Breast epithelium (tissue), 4 donors: ENCODE results near the gene OR5K4. TPM values are rescaled to one million over a fixed set of nuclear protein-coding genes. Genes with fewer than 3 reads are reported as not detected.

Experiments used
- DNase-seq, 2 donors: peaks; one replicate each; pipeline ENCODE4 v3.0.0-alpha.2; 2019; ENCODE audit warnings: low spot score in 2 of 2
- H3K27ac ChIP-seq, 2 donors: fragments of 200-600 bp; sonication (generic) in 1 of 2; one replicate each; pipeline ENCODE4 v1.5.1; 2016 to 2019; ENCODE audit warnings: mild to moderate bottlenecking in 1 of 2
- H3K27me3 ChIP-seq, 2 donors: fragments of 200-600 bp; sonication (generic) in 1 of 2; one replicate each; pipeline versions ENCODE4 v1.5.1 to v1.6.0; 2017 to 2019; ENCODE audit warnings: control low read depth in 1 of 2, mild to moderate bottlenecking in 1 of 2
- H3K36me3 ChIP-seq: fragments of 200-600 bp; one replicate; pipeline ENCODE4 v1.5.1; 2019
- H3K4me1 ChIP-seq, 2 donors: fragments of 200-600 bp; sonication (generic); one replicate each; pipeline ENCODE4 v1.5.1; 2016 to 2019; ENCODE audit warnings: control low read depth in 1 of 2
- H3K4me3 ChIP-seq, 3 donors: fragments of 200-600 bp; sonication (generic); 1 replicate in 2 of 3; 2 replicates in 1 of 3; pipeline ENCODE4 v1.5.1; 2016 to 2019; ENCODE audit warnings: mild to moderate bottlenecking in 3 of 3, moderate library complexity in 2 of 3
- H3K9me3 ChIP-seq, 2 donors: fragments of 200-600 bp; sonication (generic) in 1 of 2; one replicate each; pipeline ENCODE4 v1.5.1; 2016 to 2019; ENCODE audit warnings: control low read depth in 1 of 2
- POLR2A ChIP-seq: fragments of 450-650 bp; IDR thresholded peaks from one replicate; pipeline ENCODE4 v1.6.1; 2016; ENCODE audit warnings: antibody characterized with exemption, mild to moderate bottlenecking, moderate library complexity
- POLR2AphosphoS5 ChIP-seq, 3 donors: sonication (generic); formaldehyde crosslinking; IDR thresholded peaks; one replicate each; pipeline ENCODE4 v1.6.1; 2017; ENCODE audit warnings: antibody characterized with exemption in 3 of 3
- intact Hi-C: fragments of 100-400 bp; cut with DNase I; formaldehyde crosslinking; loops from one replicate; pipeline ENCODE4 v1.15.1; 2023; ENCODE audit warnings: low total_unique reads
- total RNA-seq, 3 donors: library from RNA; depleted of rRNA; stranded (reverse); fragments of >200 nt; gene quantifications; one replicate each; pipeline ENCODE4 v1.1.0, GENCODE V29; 2016
- TF ChIP-seq, protein P1 (sequence below), 3 donors: fragments of 450-650 bp; IDR thresholded peaks; one replicate each; pipeline ENCODE4 v1.5.1; 2016 to 2017; ENCODE audit warnings: antibody characterized with exemption in 3 of 3, mild to moderate bottlenecking in 3 of 3, moderate library complexity in 3 of 3

Gene OR5K4
- total RNA-seq, 3 donors from 2014 or later, result not detected

DNA sequence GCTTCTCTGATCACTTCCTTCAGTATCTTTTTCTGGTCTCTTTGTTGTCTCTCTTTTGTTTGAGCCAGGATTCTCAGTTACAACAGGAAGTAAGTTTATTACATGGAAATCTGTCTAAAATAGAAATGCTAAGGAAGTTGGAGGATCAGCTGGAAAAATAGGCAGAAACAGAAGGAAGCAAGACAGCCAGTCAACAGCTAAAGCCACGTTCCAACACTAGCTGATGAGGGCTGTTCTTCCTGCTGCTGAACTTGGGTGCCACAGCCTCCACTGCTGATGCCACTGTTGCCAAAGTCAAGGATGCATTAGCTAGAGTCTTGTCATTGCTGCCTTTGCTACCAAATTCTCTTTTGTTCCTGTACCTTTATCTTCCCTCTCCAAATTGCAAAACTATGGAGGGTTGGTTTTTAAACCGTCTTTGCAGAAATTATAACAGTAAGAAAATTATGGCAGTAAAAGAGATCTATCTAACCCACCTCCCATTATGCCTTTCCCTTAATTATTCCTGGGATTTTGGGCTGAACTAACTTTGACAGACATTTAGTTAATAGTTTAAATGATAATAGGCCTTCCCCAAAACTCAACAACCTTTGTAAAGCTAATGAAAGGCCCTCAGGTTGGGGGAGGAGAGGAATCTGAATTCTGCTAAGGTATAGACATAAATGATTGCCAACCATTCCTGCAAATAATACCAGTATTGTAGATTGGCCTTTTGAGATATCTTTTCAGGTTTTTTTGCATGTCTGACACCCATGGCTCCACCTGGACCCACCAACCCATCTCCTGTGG lies 27.4 kb upstream of the OR5K4 start:
- H3K27ac ChIP-seq, result no peak overlapping the region
- H3K9me3 ChIP-seq, result no peaks in the 10 kb centered on the region
- no peak overlapping the region for H3K4me3 ChIP-seq
- H3K27me3 ChIP-seq, result no peaks in the 10 kb centered on the region
- no peak for DNase-seq
- no peaks in the 10 kb centered on the region for H3K4me1 ChIP-seq
- intact Hi-C loops, result no loop called here
- H3K36me3 ChIP-seq, result no peaks in the 10 kb centered on the region
- no peak for TF ChIP-seq POLR2AphosphoS5 (IDR thresholded peaks at IDR 0.05)
- TF ChIP-seq POLR2A, result no peak

DNA sequence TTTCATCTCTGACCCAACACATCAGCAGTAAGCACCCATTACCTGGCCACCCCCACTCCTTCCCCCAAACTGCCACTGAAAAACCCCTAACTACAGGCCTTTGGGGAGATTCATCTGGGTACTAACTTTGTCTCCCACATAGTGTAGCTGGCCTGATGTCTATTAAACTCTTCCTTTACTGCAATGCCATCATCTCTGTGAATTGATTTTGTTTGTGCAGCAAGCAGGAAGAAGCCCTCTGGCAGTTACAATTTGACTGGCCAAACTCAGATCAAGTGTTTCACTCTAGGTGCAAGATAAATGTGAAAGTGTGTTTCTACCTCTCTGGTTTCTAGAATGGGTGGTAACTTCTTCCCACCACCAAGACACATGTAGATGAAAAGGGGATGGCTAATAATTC lies 26.7 kb upstream of the OR5K4 start:
- H3K36me3 ChIP-seq, result no peaks in the 10 kb centered on the region
- H3K4me1 ChIP-seq, result no peaks in the 10 kb centered on the region
- intact Hi-C loops, result no loop called here
- H3K27ac ChIP-seq, result no peak overlapping the region
- TF ChIP-seq POLR2AphosphoS5 (IDR thresholded peaks at IDR 0.05), result no peak
- TF ChIP-seq, protein P1, sequence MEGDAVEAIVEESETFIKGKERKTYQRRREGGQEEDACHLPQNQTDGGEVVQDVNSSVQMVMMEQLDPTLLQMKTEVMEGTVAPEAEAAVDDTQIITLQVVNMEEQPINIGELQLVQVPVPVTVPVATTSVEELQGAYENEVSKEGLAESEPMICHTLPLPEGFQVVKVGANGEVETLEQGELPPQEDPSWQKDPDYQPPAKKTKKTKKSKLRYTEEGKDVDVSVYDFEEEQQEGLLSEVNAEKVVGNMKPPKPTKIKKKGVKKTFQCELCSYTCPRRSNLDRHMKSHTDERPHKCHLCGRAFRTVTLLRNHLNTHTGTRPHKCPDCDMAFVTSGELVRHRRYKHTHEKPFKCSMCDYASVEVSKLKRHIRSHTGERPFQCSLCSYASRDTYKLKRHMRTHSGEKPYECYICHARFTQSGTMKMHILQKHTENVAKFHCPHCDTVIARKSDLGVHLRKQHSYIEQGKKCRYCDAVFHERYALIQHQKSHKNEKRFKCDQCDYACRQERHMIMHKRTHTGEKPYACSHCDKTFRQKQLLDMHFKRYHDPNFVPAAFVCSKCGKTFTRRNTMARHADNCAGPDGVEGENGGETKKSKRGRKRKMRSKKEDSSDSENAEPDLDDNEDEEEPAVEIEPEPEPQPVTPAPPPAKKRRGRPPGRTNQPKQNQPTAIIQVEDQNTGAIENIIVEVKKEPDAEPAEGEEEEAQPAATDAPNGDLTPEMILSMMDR (IDR thresholded peaks at IDR 0.05), result no peak
- no peak for TF ChIP-seq POLR2A
- DNase-seq, result no peak
- no peaks in the 10 kb centered on the region for H3K27me3 ChIP-seq
- no peak overlapping the region for H3K4me3 ChIP-seq
- H3K9me3 ChIP-seq, result no peaks in the 10 kb centered on the region

DNA sequence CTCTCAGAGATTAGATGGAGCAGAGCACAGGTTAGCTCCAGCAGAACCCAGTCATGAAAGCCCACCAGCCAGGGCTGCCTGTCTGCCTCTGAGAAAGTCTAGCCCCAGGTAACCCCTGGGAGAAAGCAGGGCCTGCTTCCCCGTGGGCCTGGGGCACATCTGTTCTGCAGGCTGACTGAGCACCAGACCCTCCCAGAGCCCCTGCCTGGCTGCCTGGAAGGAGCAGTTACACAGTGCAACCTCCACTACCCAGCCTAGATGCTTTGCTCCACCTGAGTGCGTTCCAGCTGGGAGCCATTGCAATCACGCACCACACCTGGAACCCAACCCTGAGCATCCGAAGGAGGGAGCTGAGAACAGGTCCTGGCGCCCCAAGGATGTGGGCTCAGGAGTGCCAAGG lies 24.7 kb upstream of the OR5K4 start:
- no peak overlapping the region for H3K27ac ChIP-seq
- no peaks in the 10 kb centered on the region for H3K4me1 ChIP-seq
- no peak for TF ChIP-seq POLR2A
- TF ChIP-seq, protein P1 (IDR thresholded peaks at IDR 0.05), result no peak
- no peak for TF ChIP-seq POLR2AphosphoS5 (IDR thresholded peaks at IDR 0.05)
- DNase-seq, result no peak
- H3K27me3 ChIP-seq, result no peaks in the 10 kb centered on the region
- H3K9me3 ChIP-seq, result no peaks in the 10 kb centered on the region
- no peaks in the 10 kb centered on the region for H3K36me3 ChIP-seq
- H3K4me3 ChIP-seq, result no peak overlapping the region
- intact Hi-C loops, result no loop called here

DNA sequence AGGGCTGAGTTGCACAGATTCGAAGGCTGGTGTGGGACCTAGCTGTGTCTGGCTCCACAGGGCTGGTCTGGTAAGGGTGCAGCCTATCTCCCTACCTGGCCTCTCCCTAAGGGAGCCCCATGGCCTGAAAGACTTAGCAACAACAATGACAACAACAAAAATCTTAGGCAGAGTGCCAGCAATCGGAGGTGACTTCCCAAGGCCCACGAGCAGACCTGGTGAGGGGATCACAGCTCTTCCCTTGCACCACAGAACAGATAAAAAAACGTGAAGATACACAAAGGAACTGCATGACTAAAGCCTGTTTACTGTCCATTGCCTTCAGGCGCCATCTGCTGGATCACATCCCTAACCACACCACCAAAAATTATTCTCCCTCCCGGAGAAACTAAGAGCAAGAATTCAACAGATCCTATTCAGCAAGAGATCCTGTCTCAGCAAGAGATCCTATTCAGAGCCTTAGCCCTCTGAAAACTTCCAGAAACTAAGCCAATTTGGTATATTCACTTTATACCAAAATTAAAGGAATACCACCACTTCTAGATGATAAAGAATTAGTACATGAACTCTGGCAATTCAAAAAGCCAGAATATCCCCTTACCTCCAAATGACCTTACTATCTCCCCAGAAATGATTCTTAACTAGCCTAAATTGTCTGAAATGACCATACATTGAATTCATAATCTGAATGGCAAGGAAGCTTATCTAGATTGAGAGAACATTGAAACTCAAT lies 24.1 kb upstream of the OR5K4 start:
- H3K9me3 ChIP-seq, result no peaks in the 10 kb centered on the region
- no peak for DNase-seq
- no peaks in the 10 kb centered on the region for H3K36me3 ChIP-seq
- H3K4me1 ChIP-seq, result no peaks in the 10 kb centered on the region
- no peaks in the 10 kb centered on the region for H3K27me3 ChIP-seq
- no peak overlapping the region for H3K27ac ChIP-seq
- intact Hi-C loops, result no loop called here
- no peak overlapping the region for H3K4me3 ChIP-seq
- TF ChIP-seq, protein P1 (IDR thresholded peaks at IDR 0.05), result peak in 2 of 3 donors; percentile 47 to 56
- no peak for TF ChIP-seq POLR2AphosphoS5 (IDR thresholded peaks at IDR 0.05)

DNA sequence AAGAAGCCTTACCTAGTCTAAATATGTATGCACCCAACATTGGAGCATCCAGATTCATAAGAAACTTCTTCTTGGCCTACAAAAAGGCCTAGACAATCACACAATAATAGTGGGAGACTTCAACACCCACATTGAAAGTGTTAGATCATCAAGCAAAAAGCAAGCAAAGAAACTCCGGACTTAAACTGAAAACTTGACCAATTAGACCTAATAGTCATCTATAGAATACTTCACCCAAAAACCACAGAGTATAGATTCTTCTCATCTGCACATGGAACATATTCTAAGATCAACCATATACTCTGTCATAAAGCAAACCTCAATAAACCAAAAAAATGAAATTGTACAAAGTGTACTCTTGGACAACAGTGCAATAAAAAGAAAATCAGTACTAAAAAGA lies 22.3 kb upstream of the OR5K4 start:
- no peak for DNase-seq
- intact Hi-C loops, result no loop called here
- Histone ChIP-seq H3K4me1 (no peaks in the 10 kb centered on the region), H3K27ac (no peak overlapping the region), H3K36me3 (no peaks in the 10 kb centered on the region), H3K4me3 (no peak overlapping the region), H3K27me3 (no peaks in the 10 kb centered on the region), H3K9me3 (no peaks in the 10 kb centered on the region)
- no peak for TF ChIP-seq POLR2AphosphoS5 (IDR thresholded peaks at IDR 0.05)
- no peak for TF ChIP-seq POLR2A
- TF ChIP-seq, protein P1 (IDR thresholded peaks at IDR 0.05), result no peak
